H9 (cell line): ENCODE measurements around the gene OTOGL. TPM values are rescaled to one million over a fixed set of nuclear protein-coding genes. Genes with fewer than 3 reads are reported as not detected.

Experiments
- DNase-seq: peaks from one replicate; pipeline ENCODE4 v3.0.0-alpha.2; 2017
- H2AFZ ChIP-seq: one replicate; pipeline ENCODE4 v1.6.1; 2013; ENCODE audit warnings: mild to moderate bottlenecking, low read length, control low read depth, moderate library complexity
- H2AK5ac ChIP-seq: 2 replicates; pipeline ENCODE4 v1.6.1; 2013; ENCODE audit warnings: low read length, control low read depth, mixed read lengths; ENCODE audit not compliant: insufficient read length
- H2BK120ac ChIP-seq: one replicate; pipeline ENCODE4 v1.6.1; 2013; ENCODE audit warnings: low read depth, mild to moderate bottlenecking, low read length, control low read depth, inconsistent platforms; ENCODE audit not compliant: poor library complexity, severe bottlenecking
- H2BK12ac ChIP-seq: 2 replicates; pipeline ENCODE4 v1.6.1; 2013; ENCODE audit warnings: low read length, control low read depth, mixed read lengths, low read depth; ENCODE audit not compliant: insufficient read length
- H2BK15ac ChIP-seq: 2 replicates; pipeline ENCODE4 v1.6.1; 2013; ENCODE audit warnings: low read depth, low read length, control low read depth
- H2BK20ac ChIP-seq: one replicate; pipeline ENCODE4 v1.6.1; 2013; ENCODE audit warnings: low read depth, mild to moderate bottlenecking, low read length, control low read depth, inconsistent platforms; ENCODE audit not compliant: poor library complexity, severe bottlenecking
- H2BK5ac ChIP-seq: 2 replicates; pipeline ENCODE4 v1.6.1; 2013; ENCODE audit warnings: low read length, control low read depth, mixed read lengths; ENCODE audit not compliant: insufficient read length
- H3K14ac ChIP-seq: 2 replicates; pipeline ENCODE4 v1.6.1; 2013; ENCODE audit warnings: low read length, control low read depth; ENCODE audit not compliant: insufficient read depth
- H3K18ac ChIP-seq: 2 replicates; pipeline ENCODE4 v1.6.1; 2013; ENCODE audit warnings: low read depth, mild to moderate bottlenecking, mixed read lengths, low read length, control low read depth; ENCODE audit not compliant: insufficient read length
- H3K23ac ChIP-seq: 2 replicates; pipeline ENCODE4 v1.6.1; 2013; ENCODE audit warnings: low read length, control low read depth, mixed read lengths, low read depth; ENCODE audit not compliant: insufficient read length
- H3K23me2 ChIP-seq: 2 replicates; pipeline ENCODE4 v1.6.1; 2013; ENCODE audit warnings: low read depth, mild to moderate bottlenecking, mixed read lengths, low read length, control low read depth; ENCODE audit not compliant: insufficient read length, poor library complexity, severe bottlenecking
- H3K27ac ChIP-seq: 2 replicates; pipeline ENCODE4 v1.5.1; 2013; ENCODE audit warnings: low read length, control low read depth, mixed read lengths, low read depth; ENCODE audit not compliant: insufficient read length
- H3K27me3 ChIP-seq: 2 replicates; pipeline ENCODE4 v1.6.1; 2013; ENCODE audit warnings: low read length, control low read depth, inconsistent platforms; ENCODE audit not compliant: insufficient read depth
- H3K4ac ChIP-seq: 2 replicates; pipeline ENCODE4 v1.6.1; 2013; ENCODE audit warnings: low read depth, mild to moderate bottlenecking, control low read depth, inconsistent platforms, low read length, moderate library complexity
- H3K4me1 ChIP-seq: 2 replicates; pipeline ENCODE4 v1.6.1; 2013; ENCODE audit warnings: low read length, control low read depth, inconsistent platforms; ENCODE audit not compliant: insufficient read depth
- H3K4me2 ChIP-seq: 2 replicates; pipeline ENCODE4 v1.6.1; 2013; ENCODE audit warnings: low read length, control low read depth, mixed read lengths; ENCODE audit not compliant: insufficient read length, insufficient read depth
- H3K56ac ChIP-seq: 2 replicates; pipeline ENCODE4 v1.6.1; 2013; ENCODE audit warnings: low read depth, mild to moderate bottlenecking, mixed read lengths, low read length, control low read depth; ENCODE audit not compliant: insufficient read length
- H3K79me1 ChIP-seq: 2 replicates; pipeline ENCODE4 v1.6.1; 2013; ENCODE audit warnings: low read depth, mild to moderate bottlenecking, moderate library complexity, low read length, control low read depth, inconsistent platforms; ENCODE audit not compliant: insufficient read depth, poor library complexity, severe bottlenecking
- H3K79me2 ChIP-seq: 2 replicates; pipeline ENCODE4 v1.6.1; 2013; ENCODE audit warnings: low read length, control low read depth, inconsistent platforms; ENCODE audit not compliant: insufficient read depth
- H3K9ac ChIP-seq: 2 replicates; pipeline ENCODE4 v1.6.1; 2013; ENCODE audit warnings: low read length, control low read depth, mixed read lengths; ENCODE audit not compliant: insufficient read length; ENCODE audit errors: extremely low read depth
- H3K9me3 ChIP-seq: one replicate; pipeline ENCODE4 v1.6.1; 2013; ENCODE audit warnings: low read depth, low read length, inconsistent platforms; ENCODE audit not compliant: control insufficient read depth
- H3T11ph ChIP-seq: one replicate; pipeline ENCODE4 v1.6.1; 2013; ENCODE audit warnings: mild to moderate bottlenecking, low read length, control low read depth, inconsistent platforms
- H4K20me1 ChIP-seq: one replicate; pipeline ENCODE4 v1.6.1; 2013; ENCODE audit not compliant: control insufficient read depth, insufficient read length, insufficient read depth
- H4K5ac ChIP-seq: 2 replicates; pipeline ENCODE4 v1.6.1; 2013; ENCODE audit warnings: low read depth, mild to moderate bottlenecking, mixed read lengths, low read length, control low read depth; ENCODE audit not compliant: insufficient read length
- H4K8ac ChIP-seq: replicated peaks from 2 replicates; pipeline ENCODE4 v1.6.1; 2013; ENCODE audit warnings: low read length, control low read depth, mixed read lengths, low read depth; ENCODE audit not compliant: insufficient read length
- H4K91ac ChIP-seq: 2 replicates; pipeline ENCODE4 v1.6.1; 2013; ENCODE audit warnings: low read depth, mild to moderate bottlenecking, moderate library complexity, mixed read lengths, low read length, control low read depth; ENCODE audit not compliant: insufficient read length
- H3K27ac Mint-ChIP-seq, 3 experiments: 2 replicates in 2 of 3; 3 replicates in 1 of 3; pipeline ENCODE4 v1.8.0; 2020 to 2021; ENCODE audit warnings: mixed read lengths in 3 of 3, mild to moderate bottlenecking in 1 of 3, moderate library complexity in 1 of 3
- H3K27me3 Mint-ChIP-seq: 2 replicates; pipeline ENCODE4 v1.8.0; 2021; ENCODE audit warnings: low read depth, mild to moderate bottlenecking, moderate library complexity, mixed read lengths
- H3K36me3 Mint-ChIP-seq, 3 experiments: 2 replicates in 2 of 3; 3 replicates in 1 of 3; pipeline ENCODE4 v1.8.0; 2020 to 2021; ENCODE audit warnings: low read depth in 3 of 3, mixed read lengths in 3 of 3; ENCODE audit not compliant: insufficient read depth in 1 of 3
- H3K4me1 Mint-ChIP-seq, 2 experiments: 2 replicates each; pipeline ENCODE4 v1.8.0; 2020; ENCODE audit warnings: mixed read lengths in 2 of 2
- H3K4me3 Mint-ChIP-seq, 2 experiments: 2 replicates in 1 of 2; 3 replicates in 1 of 2; pipeline ENCODE4 v1.8.0; 2020 to 2021; ENCODE audit warnings: mild to moderate bottlenecking in 2 of 2, mixed read lengths in 2 of 2, moderate library complexity in 1 of 2
- H3K9me3 Mint-ChIP-seq, 2 experiments: 2 replicates in 1 of 2; 3 replicates in 1 of 2; pipeline ENCODE4 v1.8.0; 2020; ENCODE audit warnings: mild to moderate bottlenecking in 2 of 2, mixed read lengths in 2 of 2, moderate library complexity in 1 of 2
- CTCF ChIP-seq: fragments of 200-600 bp; sonication (generic); conservative IDR thresholded peaks from 3 replicates; pipeline ENCODE4 v1.8.0; 2021; ENCODE audit warnings: antibody characterized with exemption, mild to moderate bottlenecking
- WGBS: extraction: QIAGEN DNeasy Blood & Tissue Kit; methylation state at CpG from one replicate; pipeline ENCODE4 v1.1.7; 2013; ENCODE audit warnings: missing lambda C conversion rate, low lambda C conversion rate, mixed read lengths; ENCODE audit not compliant: insufficient read length; ENCODE audit errors: extremely low coverage; 5-methylcytosine and 5-hydroxymethylcytosine counted together
- total RNA-seq: library from RNA; stranded (reverse); gene quantifications from 2 replicates; pipeline ENCODE4 v1.2.1, GENCODE V29; 2021

Gene OTOGL
- total RNA-seq, 1 experiment from 2014 or later, result 0.11 TPM

GRCh38 chr12:80142640-80143039 lies 43.3 kb downstream of the OTOGL start:
- Histone ChIP-seq H3K4me2 (no peak overlapping the region), H4K91ac (no peak overlapping the region), H2AK5ac (no peak overlapping the region), H2BK20ac (no peak overlapping the region), H3K79me1 (no peaks in the 10 kb centered on the region), H2AFZ (no peak overlapping the region), H4K5ac (no peak overlapping the region), H2BK120ac (no peak overlapping the region), H3K4ac (no peak overlapping the region), H3K4me1 (no peaks in the 10 kb centered on the region), H3K14ac (no peak overlapping the region), H3K23me2 (no peaks in the 10 kb centered on the region), H3K18ac (no peak overlapping the region), H3T11ph (no peak overlapping the region), H3K79me2 (no peaks in the 10 kb centered on the region), H3K27ac (no peak overlapping the region), H2BK5ac (no peak overlapping the region), H2BK12ac (no peak overlapping the region), H3K56ac (no peak overlapping the region), H2BK15ac (no peak overlapping the region), H3K9ac (no peak overlapping the region), H3K9me3 (no peaks in the 10 kb centered on the region), H4K8ac (no peak overlapping the region), H3K23ac (no peak overlapping the region), H3K27me3 (no peaks in the 10 kb centered on the region), H4K20me1 (no peaks in the 10 kb centered on the region)
- no peak overlapping the region for H3K4me3 Mint-ChIP-seq
- TF ChIP-seq CTCF, result no peak
- no peak for DNase-seq
- 0 out of 4 replicates have a peak, but pooled peaks cover 0 to 4% of the 10 kb centered on the region in 2 experiments for H3K4me1 Mint-ChIP-seq
- no peaks in the 10 kb centered on the region for H3K36me3 Mint-ChIP-seq
- no peak overlapping the region; a peak in 1 of 7 replicates for H3K27ac Mint-ChIP-seq
- WGBS, result no CpG with 5 or more reads among the region's 2 CpGs
- no peaks in the 10 kb centered on the region for H3K27me3 Mint-ChIP-seq
- H3K9me3 Mint-ChIP-seq, result no peaks in the 10 kb centered on the region; a peak in 1 of 5 replicates
